CD14-positive monocyte (primary cell): ENCODE results near the gene NSD2. TPM values are rescaled to one million over a fixed set of nuclear protein-coding genes. Genes with fewer than 3 reads are reported as not detected.

ENCODE experiments used
- DNase-seq, 3 donors: peaks; one replicate each; pipeline ENCODE4 v3.0.0-alpha.2; 2011 to 2022
- H2AFZ ChIP-seq: 2 replicates; pipeline ENCODE4 v1.6.0; 2012; ENCODE audit warnings: mild to moderate bottlenecking, low read depth, low read length, inconsistent platforms; ENCODE audit not compliant: insufficient read depth, poor library complexity, severe bottlenecking
- H3K27ac ChIP-seq, 2 donors: 1 replicate in 1 of 2; 2 replicates in 1 of 2; pipeline ENCODE4 v1.5.1; 2012 to 2013; ENCODE audit warnings: low read length in 2 of 2, control low read depth in 1 of 2, inconsistent platforms in 1 of 2, low read depth in 1 of 2, mild to moderate bottlenecking in 1 of 2
- H3K27me3 ChIP-seq, 2 donors: one replicate each; pipeline versions ENCODE4 v1.6.0 to v1.6.1; 2011 to 2013; ENCODE audit warnings: low read length in 2 of 2; ENCODE audit not compliant: control insufficient read depth in 2 of 2, insufficient read depth in 2 of 2
- H3K36me3 ChIP-seq, 2 donors: replicated peaks in 1 of 2; 1 replicate in 1 of 2; 2 replicates in 1 of 2; pipeline versions ENCODE4 v1.5.1 to v1.6.1; 2012 to 2013; ENCODE audit warnings: low read length in 2 of 2, control low read depth in 1 of 2, inconsistent platforms in 1 of 2, mild to moderate bottlenecking in 1 of 2; ENCODE audit not compliant: insufficient read depth in 2 of 2, control insufficient read depth in 1 of 2
- H3K4me1 ChIP-seq, 2 donors: 1 replicate in 1 of 2; 2 replicates in 1 of 2; pipeline versions ENCODE4 v1.5.1 to v1.6.1; 2012 to 2013; ENCODE audit warnings: low read length in 2 of 2, control low read depth in 1 of 2, inconsistent platforms in 1 of 2, mild to moderate bottlenecking in 1 of 2, moderate library complexity in 1 of 2; ENCODE audit not compliant: insufficient read depth in 2 of 2, control insufficient read depth in 1 of 2
- H3K4me2 ChIP-seq: replicated peaks from 2 replicates; pipeline ENCODE3; 2012; ENCODE audit warnings: low read length, moderate library complexity, mild to moderate bottlenecking; ENCODE audit not compliant: poor library complexity, severe bottlenecking; ENCODE audit errors: extremely low read depth
- H3K4me3 ChIP-seq, 3 experiments: fragments of 200-600 bp in 1 of 3; sonication (generic) in 1 of 3; replicated peaks in 1 of 3; 1 replicate in 2 of 3; 2 replicates in 1 of 3; pipeline ENCODE4 v1.5.1; 2011 to 2013; ENCODE audit warnings: low read length in 3 of 3, mild to moderate bottlenecking in 3 of 3, control low read depth in 2 of 3, low read depth in 2 of 3, inconsistent platforms in 1 of 3, moderate library complexity in 1 of 3
- H3K79me2 ChIP-seq: 2 replicates; pipeline ENCODE4 v1.6.0; 2012; ENCODE audit warnings: mild to moderate bottlenecking, control low read depth, inconsistent platforms, low read length, moderate library complexity; ENCODE audit not compliant: insufficient read depth
- H3K9ac ChIP-seq: 2 replicates; pipeline ENCODE4 v1.6.0; 2017; ENCODE audit warnings: low read length, mild to moderate bottlenecking; ENCODE audit not compliant: insufficient read depth, poor library complexity, severe bottlenecking
- H3K9me3 ChIP-seq, 2 donors: replicated peaks in 1 of 2; 1 replicate in 1 of 2; 2 replicates in 1 of 2; pipeline versions ENCODE4 v1.5.1 to v1.6.1; 2012 to 2013; ENCODE audit warnings: low read length in 2 of 2, control low read depth in 1 of 2; ENCODE audit not compliant: control insufficient read depth in 1 of 2, insufficient read depth in 1 of 2
- H4K20me1 ChIP-seq: 2 replicates; pipeline ENCODE4 v1.6.0; 2012; ENCODE audit warnings: mild to moderate bottlenecking, low read length, control low read depth, moderate library complexity; ENCODE audit not compliant: insufficient read depth
- H3K27ac Mint-ChIP-seq, 7 donors: one replicate each; pipeline ENCODE4 v1.8.0; 2020; ENCODE audit warnings: mild to moderate bottlenecking in 7 of 7, mixed read lengths in 7 of 7, moderate library complexity in 6 of 7, inconsistent platforms in 2 of 7
- H3K27me3 Mint-ChIP-seq, 3 donors: one replicate each; pipeline ENCODE4 v1.8.0; 2021 to 2022; ENCODE audit warnings: low read depth in 3 of 3, mild to moderate bottlenecking in 3 of 3, mixed read lengths in 3 of 3, moderate library complexity in 3 of 3, inconsistent platforms in 1 of 3
- H3K36me3 Mint-ChIP-seq, 2 donors: one replicate each; pipeline ENCODE4 v1.8.0; 2020; ENCODE audit warnings: mixed read lengths in 2 of 2, inconsistent platforms in 1 of 2, mild to moderate bottlenecking in 1 of 2
- H3K4me1 Mint-ChIP-seq: one replicate; pipeline ENCODE4 v1.8.0; 2020; ENCODE audit warnings: mild to moderate bottlenecking, mixed read lengths
- H3K4me3 Mint-ChIP-seq, 2 donors: one replicate each; pipeline ENCODE4 v1.8.0; 2020; ENCODE audit warnings: mild to moderate bottlenecking in 2 of 2, mixed read lengths in 2 of 2, moderate library complexity in 1 of 2
- H3K9me3 Mint-ChIP-seq, 7 donors: one replicate each; pipeline ENCODE4 v1.8.0; 2020 to 2022; ENCODE audit warnings: mixed read lengths in 7 of 7, mild to moderate bottlenecking in 6 of 7, moderate library complexity in 6 of 7, inconsistent platforms in 2 of 7
- CTCF ChIP-seq: fragments of 200-600 bp; IDR thresholded peaks from one replicate; pipeline ENCODE4 v1.8.0; 2022; ENCODE audit warnings: antibody characterized with exemption, mild to moderate bottlenecking
- WGBS: methylation state at CpG from one replicate; pipeline ENCODE4 v1.1.5; 2013; ENCODE audit warnings: missing lambda C conversion rate; ENCODE audit not compliant: insufficient coverage; 5-methylcytosine and 5-hydroxymethylcytosine counted together
- intact Hi-C, 2 donors: fragments of 100-400 bp; cut with micrococcal nuclease; formaldehyde crosslinking; loops; one replicate each; pipeline versions ENCODE4 v1.15.0 to v1.15.1; 2023
- polyA plus RNA-seq, 3 donors: library from polyadenylated mRNA; depleted of rRNA in 1 of 3; unstranded in 2 of 3; stranded (reverse) in 1 of 3; fragments of 300-500 nt in 2 of 3; fragments of >200 nt in 1 of 3; fragmentation: Illumina TruSeq in 2 of 3; gene quantifications; 1 replicate in 2 of 3; 2 replicates in 1 of 3; pipeline ENCODE4 v1.2.3, GENCODE V29; 2012 to 2021

NSD2 gene
- polyA plus RNA-seq, 3 donors = 1.9 to 8.7 (median 2.3) TPM

GRCh38 chr4:1832690-1833089, 38.5 kb upstream of the NSD2 start:
- WGBS = 95% methylated on average over 18 of the region's 18 CpGs
- intact Hi-C loops = no loop called here
- Histone ChIP-seq H3K9me3 (no peaks in the 10 kb centered on the region), H3K27ac (no peak overlapping the region), H3K4me3 (no peak overlapping the region), H3K36me3 (peaks cover 56 to 82% of the 10 kb centered on the region in 2 donors), H4K20me1 (no peaks in the 10 kb centered on the region), H3K4me2 (no peak overlapping the region), H2AFZ (no peak overlapping the region), H3K4me1 (no peaks in the 10 kb centered on the region), H3K79me2 (no peaks in the 10 kb centered on the region), H3K9ac (no peak overlapping the region), H3K27me3 (no peaks in the 10 kb centered on the region)
- Mint-ChIP-seq H3K4me1 (peaks cover 4% of the 10 kb centered on the region), H3K27me3 (peaks cover 0 to 1% (median 1%) of the 10 kb centered on the region in 3 donors), H3K4me3 (no peak overlapping the region), H3K27ac (no peak overlapping the region), H3K9me3 (peaks cover 0 to 2% (median 0%) of the 10 kb centered on the region in 7 donors), H3K36me3 (peaks cover 69 to 78% of the 10 kb centered on the region in 2 donors)
- DNase-seq = no peak
- no peak for TF ChIP-seq CTCF

- H3K79me2 ChIP-seq = no peaks in the 10 kb centered on the region
- no peak overlapping the region for H3K4me3 ChIP-seq
- H3K36me3 ChIP-seq = peaks cover 59 to 90% of the 10 kb centered on the region in 2 donors
- H3K27ac Mint-ChIP-seq = peak overlapping the region in 2 of 7 donors; percentile 30 to 41
- TF ChIP-seq CTCF = no peak
- H3K9ac ChIP-seq = no peak overlapping the region
- peaks cover 0 to 1% (median 1%) of the 10 kb centered on the region in 3 donors for H3K27me3 Mint-ChIP-seq
- no peaks in the 10 kb centered on the region for H4K20me1 ChIP-seq
- H3K36me3 Mint-ChIP-seq = peaks cover 72 to 86% of the 10 kb centered on the region in 2 donors
- H3K9me3 ChIP-seq = no peaks in the 10 kb centered on the region
- intact Hi-C loops = no loop called here
- H3K4me3 Mint-ChIP-seq = no peak overlapping the region
- H2AFZ ChIP-seq = no peak overlapping the region
- H3K4me1 Mint-ChIP-seq = peaks cover 4% of the 10 kb centered on the region
- no peak overlapping the region for H3K4me2 ChIP-seq
- no peaks in the 10 kb centered on the region for H3K4me1 ChIP-seq
- DNase-seq = no peak
- peaks cover 0 to 2% (median 0%) of the 10 kb centered on the region in 7 donors for H3K9me3 Mint-ChIP-seq
- H3K27me3 ChIP-seq = no peaks in the 10 kb centered on the region
- no peak overlapping the region for H3K27ac ChIP-seq
- WGBS = 95% methylated on average over 13 of the region's 14 CpGs
Measured at GRCh38 chr4:1833307-1834046, 37.7 kb upstream of the NSD2 start.
